ENCODE results near the gene USP14.
A peak's percentile ranks its signal among the peaks of the same experiment; 100 is the strongest.
"Not testable (repeated sequence)": the region's sequence is repeated elsewhere in the genome, so short reads cannot be mapped to it uniquely, and the experiment has no call there.

USP14 gene
- total RNA-seq: 37.8 to 58.9 reads per million in 2 experiments

DNA sequence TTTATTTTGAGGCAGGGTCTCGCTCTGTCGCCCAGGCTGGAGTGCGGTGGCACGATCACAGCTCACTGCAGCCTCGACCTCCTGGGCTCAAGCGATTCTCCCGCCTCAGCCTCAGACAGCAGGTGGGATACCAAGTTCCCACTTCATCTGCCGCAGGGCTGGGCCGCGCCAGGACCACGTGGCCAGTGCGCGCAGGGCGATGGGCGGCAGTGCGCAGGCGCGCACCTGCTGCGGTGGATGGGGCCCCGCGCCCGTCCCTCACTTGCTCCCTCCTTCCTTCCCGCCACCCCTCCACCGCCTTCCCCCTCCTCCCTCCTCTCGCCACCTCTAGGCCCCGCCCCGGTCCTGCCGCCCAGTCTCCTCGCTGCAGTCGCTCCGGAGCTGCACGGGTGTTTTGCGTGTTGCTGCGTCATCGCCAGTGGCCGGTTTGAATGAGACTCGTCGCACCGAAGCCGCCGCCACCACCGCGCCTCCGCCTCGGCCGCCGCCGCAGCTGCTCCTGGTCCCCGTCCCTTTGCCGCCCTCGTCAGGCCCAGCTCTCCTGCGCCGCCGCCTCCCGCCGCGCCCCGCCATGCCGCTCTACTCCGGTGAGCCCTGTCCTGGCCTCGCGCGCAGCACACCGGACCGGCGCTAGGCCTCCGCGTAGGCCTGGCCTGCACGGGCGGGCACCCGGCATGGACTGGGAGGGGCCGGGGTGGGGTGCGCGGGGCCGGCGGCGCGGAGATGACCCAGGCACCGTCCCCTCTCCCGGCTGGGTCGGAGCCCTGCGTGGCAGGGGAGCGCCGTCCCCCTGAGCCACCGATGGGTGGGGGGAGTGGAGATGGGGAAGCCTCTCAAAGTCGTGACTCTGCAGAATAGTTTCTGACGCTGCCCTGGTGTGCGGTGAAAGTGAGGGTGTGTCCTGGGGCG is at the start of gene USP14:
USP14 (plus strand) TSS at position 430 of the 909 bp plus-strand sequence; CDS start at position 572, 142 bp downstream.
- DNase-seq (ENCODE audit: low read depth): peak; percentile 96

DNA sequence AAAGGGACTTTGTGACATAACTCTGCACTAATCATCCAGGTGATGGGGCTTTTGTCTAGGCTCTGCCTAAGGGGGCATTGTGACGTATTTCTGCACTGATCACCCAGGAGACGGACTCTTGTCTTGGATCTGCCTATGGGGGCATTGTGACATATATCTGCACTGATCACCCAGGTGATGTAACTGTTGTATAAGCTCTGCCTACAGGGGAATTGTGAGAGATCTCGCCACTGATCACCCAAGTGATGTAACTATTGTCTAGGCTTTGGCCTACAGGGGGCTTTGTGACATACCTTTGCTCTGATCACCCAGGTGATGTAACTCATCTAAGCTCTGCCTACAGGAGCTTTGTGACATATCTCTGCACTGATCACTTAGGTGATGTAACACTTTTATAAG is 49.7 kb upstream of the USP14 start:
- DNase-seq (ENCODE audit: low read depth): not testable (repeated sequence)

DNA sequence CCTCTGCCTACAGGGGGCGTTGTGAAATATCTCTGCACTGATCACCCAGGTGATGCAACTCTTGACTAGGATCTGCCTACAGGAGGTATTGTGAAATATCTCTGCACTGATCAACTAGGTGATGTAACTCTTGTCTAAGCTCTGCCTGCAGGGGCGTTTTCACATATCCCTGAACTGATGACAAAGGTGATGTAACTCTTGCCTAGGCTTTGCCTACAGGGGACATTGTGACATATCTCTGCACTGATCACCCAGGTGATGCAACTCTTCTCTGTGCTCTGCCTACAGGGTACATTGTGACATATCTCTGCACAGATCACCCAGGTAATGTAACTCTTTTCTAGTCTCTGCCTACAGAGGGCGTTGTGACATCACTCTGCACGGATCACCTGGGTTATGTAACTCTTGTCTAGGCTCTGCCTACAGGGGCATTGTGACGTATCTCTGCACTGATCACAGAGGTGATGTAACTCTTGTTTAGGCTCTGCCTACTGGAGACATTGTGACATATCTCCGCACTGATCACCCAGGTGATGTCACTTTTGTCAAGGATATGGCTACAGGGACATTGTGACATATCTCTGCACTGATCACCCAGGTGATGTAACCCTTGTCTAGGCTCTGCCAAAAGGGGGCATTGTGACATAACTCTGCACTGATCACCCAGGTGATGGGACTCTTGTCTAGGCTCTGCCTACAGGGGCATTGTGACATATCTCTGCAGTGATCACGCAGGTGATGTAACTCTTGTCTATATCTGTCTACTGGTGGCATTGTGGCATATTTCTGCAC is 49.0 kb upstream of the USP14 start:
- DNase-seq (ENCODE audit: low read depth): not testable (repeated sequence)

DNA sequence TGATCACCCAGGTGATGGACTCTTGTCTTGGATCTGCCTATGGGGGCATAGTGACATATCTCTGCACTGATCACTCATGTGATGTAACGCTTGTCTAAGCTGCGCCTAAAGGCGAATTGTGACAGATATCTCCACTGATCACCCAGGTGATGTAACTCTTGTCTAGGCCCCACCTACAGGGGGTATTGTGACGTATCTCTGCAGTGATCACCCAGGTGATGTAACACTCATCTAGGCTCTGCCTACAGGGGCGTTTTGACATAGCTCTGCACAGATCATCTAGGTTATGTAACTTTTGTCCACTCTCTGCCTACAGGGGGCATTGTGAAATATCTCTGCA is 48.5 kb upstream of the USP14 start:
- DNase-seq (ENCODE audit: low read depth): not testable (repeated sequence)

DNA sequence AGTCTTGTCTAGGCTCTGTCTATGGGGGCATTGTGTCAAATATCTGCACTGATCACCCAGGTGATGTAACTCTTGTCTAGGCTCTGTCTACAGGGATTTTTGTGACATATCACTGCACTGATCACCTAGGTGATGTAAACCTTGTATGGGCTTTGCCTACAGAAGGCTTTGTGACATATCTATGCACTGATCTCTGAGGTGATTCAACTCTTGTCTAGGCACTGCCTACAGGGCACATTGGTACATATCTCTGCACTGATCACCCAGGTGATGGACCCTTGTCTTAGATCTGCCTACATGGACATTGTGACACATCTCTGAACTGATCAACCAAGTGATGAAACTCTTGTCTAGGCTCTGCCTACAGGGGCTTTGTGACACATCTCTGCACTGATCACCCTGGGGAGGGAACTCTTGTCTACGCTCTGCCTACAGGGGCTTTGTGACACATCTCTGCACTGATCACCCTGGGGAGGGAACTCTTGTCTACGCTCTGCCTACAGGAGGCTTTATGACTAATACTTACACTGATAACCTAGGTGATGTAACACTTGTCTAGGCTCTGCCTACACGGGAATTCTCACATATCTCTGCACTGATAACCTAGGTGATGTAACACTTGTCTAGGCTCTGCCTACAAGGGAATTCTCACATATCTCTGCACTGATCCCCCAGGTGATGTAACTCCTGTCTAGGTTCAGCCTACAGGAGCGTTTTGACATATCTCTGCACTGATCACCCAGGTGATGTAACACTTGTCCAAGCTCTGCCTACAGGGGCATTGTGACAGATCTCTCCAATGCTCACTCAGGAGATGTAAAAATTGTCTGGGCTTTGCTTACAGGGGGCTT is 47.8 kb upstream of the USP14 start:
- not testable (repeated sequence) for DNase-seq (ENCODE audit: low read depth)

DNA sequence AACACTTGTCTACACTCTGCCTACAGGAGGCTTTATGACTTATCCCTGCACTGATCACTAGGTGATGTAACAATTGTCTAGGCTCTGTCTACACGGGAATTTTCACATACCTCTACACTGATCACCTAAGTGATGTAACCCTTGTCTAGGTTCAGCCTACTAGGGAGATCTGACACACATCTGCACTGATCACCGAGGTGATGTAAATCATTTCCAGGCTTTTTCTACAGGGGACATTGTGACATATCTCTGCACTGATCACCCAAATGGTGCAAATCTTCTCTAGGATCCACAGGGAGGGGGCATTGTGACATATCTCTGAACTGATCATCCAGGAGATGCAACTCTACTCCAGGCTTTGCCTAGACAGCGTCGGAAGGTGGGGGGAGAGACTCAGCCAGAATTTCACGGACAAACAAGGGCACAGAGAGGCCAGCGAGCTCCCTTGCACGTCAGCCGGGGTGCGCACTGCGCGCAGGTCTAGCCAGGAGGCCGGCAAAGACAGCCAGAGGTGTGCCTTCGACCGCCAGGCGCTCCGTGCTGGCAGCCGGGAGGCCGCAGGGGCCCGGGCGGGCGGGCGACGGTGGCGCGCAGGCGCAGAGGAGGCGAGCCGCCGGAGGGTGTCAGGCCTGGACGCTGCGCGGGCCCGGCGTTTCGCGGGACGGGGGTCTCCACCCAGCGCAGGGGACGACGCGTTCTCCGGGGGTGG is 46.9 kb upstream of the USP14 start:
- DNase-seq (ENCODE audit: low read depth): peak; percentile 51

DNA sequence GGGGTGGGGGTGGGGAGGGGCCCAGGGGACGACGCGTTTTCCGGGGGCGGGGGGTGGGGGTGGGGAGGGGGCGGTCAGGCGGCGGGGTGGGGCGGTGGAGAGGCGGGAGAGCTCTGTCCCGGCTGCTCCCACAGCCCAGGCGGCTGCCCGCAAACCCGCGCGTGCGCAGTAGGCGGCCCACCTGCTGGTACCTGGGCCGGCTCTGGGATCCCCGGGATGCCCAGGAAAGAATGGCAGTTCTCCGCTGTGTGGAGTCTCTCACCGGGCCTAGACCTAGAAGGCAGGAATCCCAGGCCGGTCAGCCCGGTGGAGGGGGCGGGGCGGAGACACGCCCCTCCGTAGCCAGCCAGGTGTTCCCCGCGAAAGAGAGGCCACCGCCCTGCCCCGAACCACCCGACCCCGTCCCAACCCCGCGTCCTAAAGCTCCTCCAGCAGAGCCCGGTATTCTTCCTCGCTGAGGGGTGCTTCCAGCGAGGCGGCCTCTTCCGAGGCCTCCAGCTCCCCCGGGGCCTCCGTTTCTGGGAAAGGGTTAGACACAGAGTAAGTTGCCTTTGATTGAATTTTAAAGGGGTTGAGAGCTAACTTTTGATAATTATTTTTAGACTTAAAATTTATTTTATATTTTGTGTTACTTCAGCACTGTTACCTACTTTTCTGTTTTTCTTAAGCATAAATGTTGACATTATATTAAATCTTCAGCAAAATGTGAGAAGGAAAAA is 46.2 kb upstream of the USP14 start:
- not testable (repeated sequence) for DNase-seq (ENCODE audit: low read depth)

DNA sequence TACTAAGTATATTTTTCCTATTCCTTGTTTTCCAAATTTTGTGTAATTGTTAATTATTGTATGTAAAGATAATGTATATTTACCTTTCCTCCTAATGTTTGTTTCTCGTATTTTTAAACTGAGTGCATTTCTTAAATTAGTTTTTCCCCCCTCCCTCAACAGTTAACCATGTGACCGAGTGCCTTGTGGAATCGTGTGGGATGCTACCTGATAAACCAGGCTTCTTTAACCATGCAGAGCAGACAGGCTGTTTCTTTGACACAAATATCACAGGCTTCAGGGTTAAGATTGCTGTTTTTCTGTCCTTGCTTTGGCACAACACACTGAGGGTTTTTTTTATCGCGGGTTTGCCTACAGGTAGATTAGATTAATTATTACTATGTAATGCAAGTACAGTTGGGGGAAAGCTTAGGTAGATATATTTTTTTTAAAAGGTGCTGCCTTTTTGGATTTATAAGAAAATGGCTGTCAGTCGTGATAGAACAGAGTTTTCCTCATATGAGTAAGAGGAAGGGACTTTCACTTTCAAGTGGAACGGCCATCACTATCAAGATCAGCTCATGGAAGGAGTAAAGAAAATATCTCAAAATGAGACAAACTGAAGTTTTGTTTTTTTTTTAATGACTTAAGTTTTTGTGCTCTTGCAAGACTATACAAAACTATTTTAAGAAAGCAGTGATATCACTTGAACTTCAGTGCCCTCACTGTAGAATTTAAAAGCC is 37.7 kb upstream of the USP14 start:
- DNase-seq (ENCODE audit: low read depth): not testable (repeated sequence)

DNA sequence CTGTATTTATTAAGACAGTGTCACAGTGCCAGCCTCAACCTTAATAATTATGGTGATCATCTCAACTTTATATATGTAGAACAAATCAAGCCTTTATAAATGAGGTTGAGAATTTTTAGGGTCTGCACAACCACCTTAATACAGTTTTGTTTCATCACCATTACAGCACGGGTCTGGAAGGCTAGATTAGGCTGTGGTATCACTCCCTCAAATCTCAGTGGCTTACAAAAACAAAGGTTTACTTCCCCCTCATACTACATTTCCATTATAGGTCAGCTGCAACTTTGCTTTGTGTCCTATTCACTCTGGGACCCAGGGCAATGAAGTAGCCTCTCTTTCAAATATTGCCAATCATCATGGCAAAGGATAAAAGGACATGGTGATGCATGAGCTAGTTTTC is 23.3 kb upstream of the USP14 start:
- DNase-seq (ENCODE audit: low read depth): no peak

DNA sequence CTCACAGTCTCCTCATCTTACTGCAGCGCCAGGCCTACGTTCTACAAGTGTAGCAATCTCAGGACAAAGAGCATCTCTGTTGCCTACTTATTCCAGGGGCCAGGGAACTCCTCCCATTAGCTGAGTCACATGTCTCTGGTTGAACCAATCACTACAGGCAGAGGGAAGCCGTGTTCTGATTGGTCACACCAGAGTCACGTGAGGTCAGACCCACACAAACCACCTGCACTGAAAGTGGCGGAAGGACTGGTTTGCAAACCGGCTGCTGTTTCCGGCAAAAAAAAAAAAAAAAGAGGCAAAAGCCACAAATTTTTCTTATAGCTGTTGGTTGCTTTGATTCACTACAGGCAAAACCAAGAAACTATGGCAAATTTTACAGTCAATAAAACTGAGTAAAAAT is 21.9 kb upstream of the USP14 start:
- no peak for DNase-seq (ENCODE audit: low read depth)

DNA sequence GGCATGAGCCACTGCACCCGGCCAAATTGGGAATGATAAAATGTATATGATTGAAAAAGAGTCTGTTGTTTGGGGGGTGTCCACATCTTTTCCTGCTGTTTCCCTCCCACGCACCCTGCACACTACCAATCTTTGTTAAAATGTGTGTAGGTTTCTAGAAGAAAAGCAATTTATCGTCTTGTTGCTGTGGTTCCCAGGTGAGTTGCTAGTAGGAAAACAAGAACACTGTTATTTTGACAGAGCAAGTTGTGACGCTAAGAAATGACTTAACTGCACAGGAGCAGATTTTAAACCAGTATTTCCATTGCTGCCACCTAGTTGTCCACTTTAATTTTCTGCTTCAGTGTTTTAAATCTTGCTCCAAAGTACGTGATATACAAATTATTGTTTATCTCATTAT is 21.0 kb upstream of the USP14 start:
- DNase-seq (ENCODE audit: low read depth): no peak

DNA sequence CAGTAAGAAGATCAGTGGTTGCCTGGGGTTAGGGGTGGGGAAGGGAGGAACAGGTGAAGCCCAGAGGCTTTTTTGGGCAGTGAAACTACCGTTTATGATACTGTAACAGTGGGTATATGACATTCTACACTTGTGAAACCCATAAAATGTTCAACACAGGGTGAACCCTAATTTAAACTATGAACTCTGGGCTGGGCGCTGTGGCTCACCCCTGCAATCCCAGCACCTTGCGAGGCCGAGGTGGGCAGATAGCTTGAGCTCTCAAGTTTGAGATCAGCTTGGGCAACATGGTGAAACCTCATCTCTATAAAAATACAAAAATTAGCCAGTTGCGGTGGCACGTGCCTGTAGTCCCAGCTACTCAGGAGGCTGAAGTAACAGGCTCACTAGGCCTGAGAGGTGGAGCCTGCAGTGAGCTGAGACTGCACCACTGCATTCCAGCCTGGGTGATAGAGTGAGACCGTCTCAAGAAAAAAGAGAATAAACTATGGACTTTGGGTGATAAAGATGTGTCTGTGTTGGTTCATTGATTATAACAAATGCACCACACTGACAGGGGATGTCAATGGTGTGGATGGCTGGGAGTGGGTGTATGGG is 17.6 kb upstream of the USP14 start:
- DNase-seq (ENCODE audit: low read depth): no peak

DNA sequence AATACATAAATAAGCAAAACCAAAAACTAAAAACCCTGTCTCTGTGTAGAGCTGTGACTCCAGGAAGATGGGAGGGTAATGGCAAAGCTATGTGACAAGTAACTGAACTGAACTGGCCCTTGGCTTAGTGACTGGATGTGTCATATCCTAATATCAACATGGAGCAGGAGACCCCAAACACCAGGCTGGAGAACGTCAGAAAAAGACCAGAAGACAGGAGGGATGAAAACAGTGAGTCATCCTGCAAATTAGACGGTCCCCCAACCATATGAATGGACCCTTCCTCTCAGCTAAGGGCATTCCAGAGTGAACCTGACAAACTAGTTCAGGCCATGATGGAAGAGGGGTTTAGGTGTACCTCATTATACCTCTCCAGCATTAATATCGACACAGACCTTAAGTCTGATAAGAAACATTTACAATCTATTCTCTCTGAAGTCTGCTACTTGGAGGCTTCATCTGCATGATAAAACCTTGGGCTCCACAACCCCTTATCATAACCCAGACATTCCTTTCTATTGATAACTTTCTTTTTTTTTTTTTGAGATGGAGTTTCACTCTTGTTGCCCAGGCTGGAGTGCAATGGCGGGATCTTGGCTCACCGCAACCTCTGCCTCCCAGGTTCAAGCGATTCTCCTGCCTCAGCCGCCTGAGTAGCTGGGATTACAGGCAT is 15.6 kb upstream of the USP14 start:
- DNase-seq (ENCODE audit: low read depth): not testable (repeated sequence)

DNA sequence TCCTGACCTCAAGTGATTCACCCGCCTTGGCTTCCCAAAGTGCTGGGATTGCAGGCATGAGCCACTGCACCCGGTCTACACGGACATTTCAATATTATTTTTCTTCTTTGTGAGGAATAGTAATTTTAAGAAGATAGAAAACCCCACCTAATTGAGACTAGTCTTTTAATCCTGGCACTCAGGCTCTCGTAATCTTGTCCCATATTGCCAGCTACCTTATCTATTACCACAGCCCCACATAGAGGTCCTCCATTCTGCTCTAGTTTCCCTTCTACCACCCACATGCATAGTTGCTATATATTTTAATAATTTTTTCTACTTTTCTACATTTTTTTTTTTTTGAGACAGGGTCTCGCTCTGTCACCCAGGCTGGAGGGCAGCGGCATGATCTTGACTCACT is 9.5 kb upstream of the USP14 start:
- DNase-seq (ENCODE audit: low read depth): no peak

DNA sequence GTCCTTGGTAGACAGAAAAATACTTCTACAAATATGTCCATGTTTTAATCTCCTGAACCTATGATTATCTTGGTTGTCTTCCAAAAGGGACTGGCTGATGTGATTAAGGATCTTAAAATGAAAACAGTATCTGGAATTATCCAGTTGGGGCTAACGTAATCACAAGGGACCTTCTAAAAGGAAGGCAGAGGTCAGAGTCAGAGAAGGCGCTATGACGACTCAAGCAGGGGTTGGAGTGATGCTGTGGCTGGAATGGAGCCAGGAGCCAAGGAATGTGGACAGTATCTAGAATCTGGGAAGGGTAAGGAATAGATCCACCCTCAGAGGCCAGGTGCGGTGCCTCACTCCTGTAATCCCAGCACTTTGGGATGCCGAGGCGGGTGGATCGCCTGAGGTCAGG is 4.2 kb upstream of the USP14 start:
- DNase-seq (ENCODE audit: low read depth): no peak

DNA sequence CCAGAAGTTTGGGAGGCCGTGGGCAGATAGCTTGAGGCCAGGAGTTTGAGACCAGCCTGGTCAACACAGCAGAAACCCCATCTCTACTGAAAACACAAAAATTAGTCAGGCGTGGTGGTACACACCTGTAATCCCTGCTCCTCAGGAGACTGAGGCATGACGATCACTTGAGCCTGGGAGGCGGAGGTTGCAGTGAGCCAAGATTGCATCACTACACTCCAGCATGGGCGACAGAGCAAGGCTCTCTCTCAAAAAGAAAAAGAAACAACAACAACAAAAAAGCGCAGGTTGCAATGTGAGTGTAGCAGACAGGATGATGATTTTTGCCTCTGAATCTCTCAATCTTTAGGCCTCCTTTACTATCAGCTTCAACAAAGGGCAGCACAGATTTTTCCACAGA is 2.7 kb upstream of the USP14 start:
- no peak for DNase-seq (ENCODE audit: low read depth)

DNA sequence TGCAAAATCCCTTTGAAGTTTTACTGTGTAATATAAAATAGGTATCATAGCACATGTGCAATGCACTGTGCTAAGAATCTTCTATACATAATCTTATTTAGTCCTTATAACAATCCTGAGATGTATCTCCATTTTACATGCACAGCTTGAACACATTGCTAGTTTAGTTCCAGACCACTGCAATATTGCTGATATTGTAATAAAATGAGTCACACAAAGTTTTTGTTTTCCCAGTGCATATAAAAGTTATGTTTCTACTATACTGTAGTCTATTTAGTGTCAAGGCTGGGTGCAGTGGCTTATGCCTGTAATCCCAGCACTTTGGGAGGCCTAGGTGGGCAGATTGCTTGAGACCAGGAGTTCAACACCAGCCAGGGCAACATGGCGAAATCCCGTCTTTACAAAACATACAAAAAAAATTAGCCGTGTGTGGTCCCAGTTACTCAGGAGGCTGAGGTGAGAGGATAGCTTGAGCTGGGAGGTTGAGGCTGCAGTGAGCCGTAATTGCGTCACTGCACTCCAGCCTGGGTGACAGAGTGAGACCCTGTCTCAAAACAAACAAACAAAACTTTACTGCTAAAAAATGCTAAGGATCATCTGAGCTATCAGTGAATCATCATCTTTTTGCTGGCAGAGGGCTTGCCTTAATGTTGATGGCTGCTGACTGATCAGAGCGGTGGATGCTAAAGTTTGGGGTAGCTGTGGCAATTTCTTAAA is 1.7 kb upstream of the USP14 start:
- DNase-seq (ENCODE audit: low read depth): no peak

DNA sequence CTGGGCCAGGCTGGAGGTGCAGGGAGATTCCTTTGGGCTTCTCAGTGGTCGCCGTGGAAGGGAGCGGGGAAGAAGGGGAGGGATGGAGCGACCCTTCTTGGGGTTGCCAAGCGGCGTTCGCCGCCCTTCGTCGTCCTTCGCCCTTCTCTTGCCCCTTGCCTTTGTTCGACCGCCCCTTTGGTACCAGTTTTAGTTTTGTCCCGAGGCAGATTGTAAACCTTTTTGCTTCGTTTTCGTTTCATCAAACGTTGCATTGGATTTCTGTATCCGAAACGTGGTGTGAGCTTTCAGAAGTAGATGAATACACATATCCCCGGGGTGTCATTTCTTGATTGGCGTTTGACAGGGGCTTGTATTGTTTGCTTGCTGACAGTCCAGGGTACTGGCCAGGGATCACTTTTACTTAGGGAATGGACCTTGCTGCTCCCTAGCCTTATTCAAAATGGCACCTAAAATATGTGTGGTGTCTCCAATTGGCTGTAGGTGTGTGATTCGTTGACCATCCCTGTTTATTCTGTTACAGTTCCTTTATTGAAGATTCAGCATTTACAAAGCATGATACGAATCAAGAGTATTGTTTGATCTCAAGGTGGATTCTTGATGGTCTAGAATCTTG is 788 bp downstream of the USP14 start:
- DNase-seq (ENCODE audit: low read depth): no peak
